Activated T-cell treated with anti-CD3 and anti-CD28 coated beads, Interleukin-2, amount 50 U/mL, for 24 hours (primary cell): ENCODE measurements around the gene PCDHA4.
"Not testable (repeated sequence)": the region's sequence is repeated elsewhere in the genome, so short reads cannot be mapped to it uniquely, and the experiment has no call there.

Source experiments
- DNase-seq: peaks from one replicate; pipeline ENCODE4 v3.0.0-alpha.2; 2020
- H3K27ac Mint-ChIP-seq: 2 replicates; pipeline ENCODE4 v1.8.0; 2020; ENCODE audit warnings: mild to moderate bottlenecking, mixed read lengths
- H3K27me3 Mint-ChIP-seq: 2 replicates; pipeline ENCODE4 v1.8.0; 2020; ENCODE audit warnings: mixed read lengths
- H3K36me3 Mint-ChIP-seq: 2 replicates; pipeline ENCODE4 v1.8.0; 2020; ENCODE audit warnings: low read depth, mixed read lengths
- H3K4me1 Mint-ChIP-seq: 2 replicates; pipeline ENCODE4 v1.8.0; 2020; ENCODE audit warnings: low read depth, mixed read lengths
- H3K4me3 Mint-ChIP-seq: 2 replicates; pipeline ENCODE4 v1.8.0; 2020; ENCODE audit warnings: mild to moderate bottlenecking, moderate library complexity, mixed read lengths
- H3K9me3 Mint-ChIP-seq: 2 replicates; pipeline ENCODE4 v1.8.0; 2020; ENCODE audit warnings: mixed read lengths

The PCDHA4 gene

DNA sequence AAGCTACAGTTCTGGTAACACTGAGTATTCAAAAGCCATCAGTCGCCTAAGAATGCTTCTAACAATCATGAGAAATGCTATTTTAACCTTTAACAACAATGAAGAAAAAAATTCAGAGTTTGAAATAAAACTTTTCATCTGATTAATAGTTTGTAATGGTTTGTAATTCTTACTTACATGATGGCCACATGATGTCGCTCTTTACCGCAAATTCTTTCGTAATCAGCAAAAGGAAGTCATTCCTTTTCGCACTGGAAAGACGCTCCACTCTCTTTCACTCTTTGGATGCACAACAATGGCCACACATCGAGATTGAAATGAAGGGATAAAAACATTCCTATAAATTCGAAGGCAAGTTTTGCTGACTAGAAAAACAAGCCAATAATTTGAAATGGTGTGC, 27.1 kb downstream of the PCDHA4 start, which contains the start of gene PCDHA7:
PCDHA7 (plus strand) TSS at position 277 of the 400 bp plus-strand sequence; CDS start at position 392, 115 bp downstream.
- Mint-ChIP-seq H3K4me3 (no peak within 1 kb of the TSS), H3K4me1 (peaks cover 5% of the 10 kb centered on the region), H3K36me3 (peaks cover 5% of the 10 kb centered on the region), H3K27me3 (peaks cover 61% of the 10 kb centered on the region), H3K9me3 (peaks cover 21% of the 10 kb centered on the region), H3K27ac (peak within 1 kb of the TSS; percentile 23)
- DNase-seq = no peak

DNA sequence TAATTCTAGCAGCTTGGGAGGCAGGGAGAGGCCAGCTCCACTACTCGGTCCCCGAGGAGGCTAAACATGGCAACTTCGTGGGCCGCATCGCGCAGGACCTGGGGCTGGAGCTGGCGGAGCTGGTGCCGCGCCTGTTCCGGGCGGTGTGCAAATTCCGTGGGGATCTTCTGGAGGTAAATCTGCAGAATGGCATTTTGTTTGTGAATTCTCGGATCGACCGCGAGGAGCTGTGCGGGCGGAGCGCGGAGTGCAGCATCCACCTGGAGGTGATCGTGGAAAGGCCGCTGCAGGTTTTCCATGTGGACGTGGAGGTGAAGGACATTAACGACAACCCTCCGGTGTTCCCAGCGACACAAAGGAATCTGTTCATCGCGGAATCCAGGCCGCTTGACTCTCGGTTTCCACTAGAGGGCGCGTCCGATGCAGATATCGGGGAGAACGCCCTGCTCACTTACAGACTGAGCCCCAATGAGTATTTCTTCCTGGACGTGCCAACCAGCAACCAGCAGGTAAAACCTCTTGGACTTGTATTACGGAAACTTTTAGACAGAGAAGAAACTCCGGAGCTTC, 27.7 kb downstream of the PCDHA4 start:
- Mint-ChIP-seq H3K27me3 (peaks cover 60% of the 10 kb centered on the region), H3K27ac (peak overlapping the region; percentile 23)
- not testable (repeated sequence) for H3K4me3 Mint-ChIP-seq

DNA sequence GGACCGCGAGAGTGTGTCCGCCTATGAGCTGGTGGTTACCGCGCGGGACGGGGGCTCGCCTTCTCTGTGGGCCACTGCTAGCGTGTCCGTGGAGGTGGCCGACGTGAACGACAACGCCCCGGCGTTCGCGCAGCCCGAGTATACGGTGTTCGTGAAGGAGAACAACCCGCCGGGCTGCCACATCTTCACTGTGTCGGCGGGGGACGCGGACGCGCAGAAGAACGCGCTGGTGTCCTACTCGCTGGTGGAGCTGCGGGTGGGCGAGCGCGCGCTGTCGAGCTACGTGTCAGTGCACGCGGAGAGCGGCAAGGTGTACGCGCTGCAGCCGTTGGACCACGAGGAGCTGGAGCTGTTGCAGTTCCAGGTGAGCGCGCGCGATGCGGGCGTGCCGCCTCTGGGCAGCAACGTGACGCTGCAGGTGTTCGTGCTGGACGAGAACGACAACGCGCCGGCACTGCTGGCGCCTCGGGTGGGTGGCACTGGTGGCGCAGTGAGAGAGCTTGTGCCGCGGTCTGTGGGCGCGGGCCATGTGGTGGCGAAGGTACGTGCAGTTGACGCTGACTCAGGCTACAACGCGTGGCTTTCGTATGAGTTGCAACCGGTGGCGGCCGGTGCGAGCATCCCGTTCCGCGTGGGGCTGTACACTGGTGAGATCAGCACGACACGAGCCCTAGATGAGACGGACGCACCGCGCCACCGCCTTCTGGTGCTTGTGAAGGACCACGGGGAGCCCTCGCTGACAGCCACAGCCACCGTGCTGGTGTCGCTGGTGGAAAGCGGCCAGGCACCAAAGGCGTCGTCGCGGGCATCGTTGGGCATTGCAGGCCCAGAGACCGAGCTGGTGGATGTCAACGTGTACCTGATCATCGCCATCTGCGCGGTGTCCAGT, 29.0 kb downstream of the PCDHA4 start:
- no peak overlapping the region for H3K27ac Mint-ChIP-seq
- peaks cover 27% of the 10 kb centered on the region for H3K9me3 Mint-ChIP-seq
- H3K27me3 Mint-ChIP-seq = peaks cover 65% of the 10 kb centered on the region
- H3K4me1 Mint-ChIP-seq = peaks cover 5% of the 10 kb centered on the region
- no peak for DNase-seq
- H3K36me3 Mint-ChIP-seq = peaks cover 3% of the 10 kb centered on the region
- H3K4me3 Mint-ChIP-seq = no peak overlapping the region

More for the DNA sequence above, 27.7 kb downstream of the PCDHA4 start:
- not testable (repeated sequence) for H3K4me1 Mint-ChIP-seq, DNase-seq, H3K36me3 Mint-ChIP-seq
- peaks cover 24% of the 10 kb centered on the region for H3K9me3 Mint-ChIP-seq

DNA sequence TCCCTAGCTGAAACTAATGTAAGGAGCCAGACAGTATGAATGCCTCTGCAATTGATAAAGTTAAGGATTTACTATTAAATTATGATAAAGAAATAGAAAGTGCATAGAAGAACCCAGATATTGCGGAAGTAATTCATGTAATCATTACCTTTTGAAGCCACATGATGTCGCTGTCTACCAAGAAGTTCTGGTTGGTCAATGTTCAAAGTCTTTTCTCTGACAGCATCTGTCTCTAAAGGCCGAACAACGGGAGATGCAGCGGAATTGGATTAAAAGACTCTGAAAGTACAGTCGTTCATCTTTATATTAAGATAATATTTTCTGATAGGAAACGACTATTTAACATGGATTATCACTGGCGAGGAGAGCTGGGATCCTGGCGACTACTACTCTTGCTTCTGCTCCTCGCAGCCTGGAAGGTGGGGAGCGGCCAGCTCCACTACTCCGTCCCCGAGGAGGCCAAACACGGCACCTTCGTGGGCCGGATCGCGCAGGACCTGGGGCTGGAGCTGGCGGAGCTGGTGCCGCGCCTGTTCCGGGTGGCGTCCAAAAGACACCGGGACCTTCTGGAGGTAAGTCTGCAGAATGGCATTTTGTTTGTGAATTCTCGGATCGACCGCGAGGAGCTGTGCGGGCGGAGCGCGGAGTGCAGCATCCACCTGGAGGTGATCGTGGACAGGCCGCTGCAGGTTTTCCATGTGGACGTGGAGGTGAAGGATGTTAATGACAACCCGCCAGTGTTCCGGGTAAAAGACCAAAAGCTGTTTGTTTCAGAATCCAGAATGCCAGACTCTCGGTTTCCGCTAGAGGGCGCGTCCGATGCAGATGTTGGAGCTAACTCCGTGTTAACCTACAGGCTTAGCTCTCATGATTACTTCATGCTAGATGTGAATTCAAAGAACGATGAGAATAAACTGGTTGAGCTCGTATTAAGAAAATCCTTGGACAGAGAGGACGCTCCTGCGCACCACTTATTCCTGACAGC, 34.4 kb downstream of the PCDHA4 start, which contains the start of gene PCDHA8:
PCDHA8 (plus strand) TSS at position 210 of the 985 bp plus-strand sequence; CDS start at position 345, 135 bp downstream.
- no peak for DNase-seq
- Mint-ChIP-seq H3K4me1 (no peaks in the 10 kb centered on the region), H3K9me3 (peaks cover 17% of the 10 kb centered on the region), H3K27ac (no peak within 1 kb of the TSS), H3K27me3 (peaks cover 36% of the 10 kb centered on the region), H3K4me3 (no peak within 1 kb of the TSS), H3K36me3 (peaks cover 5% of the 10 kb centered on the region)

DNA sequence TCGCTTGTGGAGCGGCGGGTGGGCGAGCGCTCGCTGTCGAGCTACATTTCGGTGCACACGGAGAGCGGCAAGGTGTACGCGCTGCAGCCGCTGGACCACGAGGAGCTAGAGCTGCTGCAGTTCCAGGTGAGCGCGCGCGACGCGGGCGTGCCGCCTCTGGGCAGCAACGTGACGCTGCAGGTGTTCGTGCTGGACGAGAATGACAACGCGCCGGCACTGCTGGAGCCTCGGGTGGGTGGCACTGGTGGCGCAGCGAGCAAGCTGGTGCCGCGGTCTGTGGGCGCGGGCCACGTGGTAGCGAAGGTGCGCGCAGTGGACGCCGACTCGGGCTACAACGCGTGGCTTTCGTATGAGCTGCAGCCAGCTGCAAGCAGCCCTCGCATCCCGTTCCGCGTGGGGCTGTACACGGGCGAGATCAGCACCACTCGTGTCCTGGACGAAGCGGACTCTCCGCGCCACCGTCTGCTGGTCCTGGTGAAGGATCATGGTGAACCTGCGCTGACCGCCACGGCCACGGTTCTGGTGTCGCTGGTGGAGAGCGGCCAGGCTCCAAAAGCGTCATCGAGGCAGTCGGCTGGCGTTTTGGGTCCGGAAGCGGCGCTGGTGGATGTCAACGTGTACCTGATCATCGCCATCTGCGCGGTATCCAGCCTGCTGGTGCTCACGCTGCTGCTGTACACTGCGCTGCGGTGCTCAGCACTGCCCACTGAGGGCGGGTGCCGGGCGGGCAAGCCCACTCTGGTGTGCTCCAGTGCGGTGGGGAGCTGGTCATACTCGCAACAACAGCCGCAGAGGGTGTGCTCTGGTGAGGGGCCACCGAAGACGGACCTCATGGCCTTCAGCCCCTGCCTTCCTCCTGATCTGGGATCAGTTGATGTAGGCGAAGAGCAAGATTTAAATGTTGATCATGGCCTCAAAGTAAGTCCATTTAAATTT, 36.2 kb downstream of the PCDHA4 start:
- no peaks in the 10 kb centered on the region for H3K4me1 Mint-ChIP-seq
- no peak for DNase-seq
- peaks cover 40% of the 10 kb centered on the region for H3K27me3 Mint-ChIP-seq
- no peak overlapping the region for H3K4me3 Mint-ChIP-seq
- H3K27ac Mint-ChIP-seq = no peak overlapping the region
- H3K9me3 Mint-ChIP-seq = peaks cover 23% of the 10 kb centered on the region
- peaks cover 5% of the 10 kb centered on the region for H3K36me3 Mint-ChIP-seq

DNA sequence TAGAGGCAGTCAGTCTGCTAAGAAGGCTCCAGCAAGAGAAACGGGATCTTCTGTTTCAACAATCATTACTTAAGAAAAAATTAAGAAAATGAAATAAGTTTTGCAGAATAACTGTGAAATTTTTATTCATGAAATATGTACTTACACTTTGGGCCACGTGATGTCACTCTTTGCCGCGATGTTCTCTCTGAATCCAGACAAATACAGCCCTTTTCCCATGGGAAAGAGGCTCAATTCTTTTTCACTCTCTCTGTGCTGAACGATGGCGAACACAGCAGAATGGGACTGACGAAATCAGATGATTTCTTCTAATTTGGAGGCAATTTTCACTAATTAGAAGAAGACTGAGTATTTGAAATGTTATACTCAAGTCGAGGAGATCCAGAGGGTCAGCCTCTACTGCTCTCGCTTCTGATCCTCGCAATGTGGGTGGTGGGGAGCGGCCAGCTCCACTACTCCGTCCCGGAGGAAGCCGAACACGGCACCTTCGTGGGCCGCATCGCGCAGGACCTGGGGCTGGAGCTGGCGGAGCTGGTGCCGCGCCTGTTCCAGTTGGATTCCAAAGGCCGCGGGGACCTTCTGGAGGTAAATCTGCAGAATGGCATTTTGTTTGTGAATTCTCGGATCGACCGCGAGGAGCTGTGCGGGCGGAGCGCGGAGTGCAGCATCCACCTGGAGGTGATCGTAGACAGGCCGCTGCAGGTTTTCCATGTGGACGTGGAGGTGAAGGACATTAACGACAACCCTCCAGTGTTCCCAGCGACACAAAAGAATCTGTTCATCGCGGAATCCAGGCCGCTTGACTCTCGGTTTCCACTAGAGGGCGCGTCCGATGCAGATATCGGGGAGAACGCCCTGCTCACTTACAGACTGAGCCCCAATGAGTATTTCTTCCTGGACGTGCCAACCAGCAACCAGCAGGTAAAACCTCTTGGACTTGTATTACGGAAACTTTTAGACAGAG, 41.6 kb downstream of the PCDHA4 start, which contains the start of gene PCDHA9:
PCDHA9 (plus strand) TSS at position 244 of the 964 bp plus-strand sequence; CDS start at position 358, 114 bp downstream.
- not testable (repeated sequence) for H3K4me3 Mint-ChIP-seq, H3K9me3 Mint-ChIP-seq, H3K36me3 Mint-ChIP-seq, H3K4me1 Mint-ChIP-seq, H3K27ac Mint-ChIP-seq, DNase-seq
- H3K27me3 Mint-ChIP-seq = peaks cover 14% of the 10 kb centered on the region

DNA sequence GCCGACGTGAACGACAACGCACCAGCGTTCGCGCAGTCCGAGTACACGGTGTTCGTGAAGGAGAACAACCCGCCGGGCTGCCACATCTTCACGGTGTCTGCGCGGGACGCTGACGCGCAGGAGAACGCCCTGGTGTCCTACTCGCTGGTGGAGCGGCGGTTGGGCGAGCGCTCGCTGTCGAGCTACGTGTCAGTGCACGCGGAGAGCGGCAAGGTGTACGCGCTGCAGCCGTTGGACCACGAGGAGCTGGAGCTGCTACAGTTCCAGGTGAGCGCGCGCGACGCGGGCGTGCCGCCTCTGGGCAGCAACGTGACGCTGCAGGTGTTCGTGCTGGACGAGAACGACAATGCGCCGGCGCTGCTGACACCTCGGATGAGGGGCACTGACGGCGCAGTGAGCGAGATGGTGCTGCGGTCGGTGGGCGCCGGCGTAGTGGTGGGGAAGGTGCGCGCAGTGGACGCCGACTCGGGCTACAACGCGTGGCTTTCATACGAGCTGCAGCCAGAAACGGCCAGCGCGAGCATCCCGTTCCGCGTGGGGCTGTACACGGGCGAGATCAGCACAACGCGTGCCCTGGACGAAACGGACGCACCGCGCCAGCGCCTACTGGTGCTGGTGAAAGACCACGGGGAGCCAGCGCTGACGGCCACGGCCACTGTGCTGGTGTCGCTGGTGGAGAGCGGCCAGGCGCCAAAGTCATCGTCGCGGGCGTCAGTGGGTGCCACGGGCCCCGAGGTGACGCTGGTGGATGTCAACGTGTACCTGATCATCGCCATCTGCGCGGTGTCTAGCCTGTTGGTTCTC, 43.2 kb downstream of the PCDHA4 start:
- not testable (repeated sequence) for H3K4me1 Mint-ChIP-seq, H3K4me3 Mint-ChIP-seq, H3K9me3 Mint-ChIP-seq, H3K36me3 Mint-ChIP-seq, H3K27ac Mint-ChIP-seq, DNase-seq
- H3K27me3 Mint-ChIP-seq = peaks cover 18% of the 10 kb centered on the region

DNA sequence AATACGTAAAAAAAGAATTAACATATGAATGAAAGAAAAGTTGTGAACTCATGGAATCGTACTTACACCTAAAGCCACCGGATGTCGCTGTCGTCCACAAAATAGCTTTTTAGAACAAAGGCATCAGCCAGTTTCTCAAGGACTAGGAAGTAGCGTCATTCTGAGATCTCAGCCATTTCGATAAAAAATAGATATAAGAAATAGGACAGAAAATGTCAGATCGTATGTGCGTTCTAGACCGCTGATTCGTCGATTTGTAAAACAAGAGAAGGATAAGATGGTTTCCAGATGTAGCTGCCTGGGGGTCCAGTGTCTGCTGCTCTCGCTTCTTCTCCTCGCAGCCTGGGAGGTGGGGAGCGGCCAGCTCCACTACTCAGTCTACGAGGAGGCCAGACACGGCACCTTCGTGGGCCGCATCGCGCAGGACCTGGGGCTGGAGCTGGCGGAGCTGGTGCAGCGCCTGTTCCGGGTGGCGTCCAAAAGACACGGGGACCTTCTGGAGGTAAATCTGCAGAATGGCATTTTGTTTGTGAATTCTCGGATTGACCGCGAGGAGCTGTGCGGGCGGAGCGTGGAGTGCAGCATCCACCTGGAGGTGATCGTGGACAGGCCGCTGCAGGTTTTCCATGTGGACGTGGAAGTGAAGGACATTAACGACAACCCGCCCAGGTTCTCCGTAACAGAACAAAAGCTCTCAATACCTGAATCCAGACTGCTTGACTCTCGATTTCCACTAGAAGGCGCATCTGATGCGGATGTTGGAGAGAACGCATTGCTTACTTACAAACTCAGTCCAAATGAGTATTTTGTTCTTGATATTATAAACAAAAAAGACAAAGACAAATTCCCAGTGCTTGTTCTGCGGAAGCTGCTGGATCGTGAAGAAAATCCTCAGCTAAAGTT, 49.2 kb downstream of the PCDHA4 start, which contains the start of gene PCDHA10:
PCDHA10 (plus strand) TSS at position 126 of the 903 bp plus-strand sequence; CDS start at position 278, 152 bp downstream.
- H3K9me3 Mint-ChIP-seq = peaks cover 5% of the 10 kb centered on the region
- peaks cover 29% of the 10 kb centered on the region for H3K27me3 Mint-ChIP-seq
- no peak for DNase-seq
- no peak within 1 kb of the TSS for H3K4me3 Mint-ChIP-seq
- no peak within 1 kb of the TSS for H3K27ac Mint-ChIP-seq
- no peaks in the 10 kb centered on the region for H3K36me3 Mint-ChIP-seq
- H3K4me1 Mint-ChIP-seq = no peaks in the 10 kb centered on the region

DNA sequence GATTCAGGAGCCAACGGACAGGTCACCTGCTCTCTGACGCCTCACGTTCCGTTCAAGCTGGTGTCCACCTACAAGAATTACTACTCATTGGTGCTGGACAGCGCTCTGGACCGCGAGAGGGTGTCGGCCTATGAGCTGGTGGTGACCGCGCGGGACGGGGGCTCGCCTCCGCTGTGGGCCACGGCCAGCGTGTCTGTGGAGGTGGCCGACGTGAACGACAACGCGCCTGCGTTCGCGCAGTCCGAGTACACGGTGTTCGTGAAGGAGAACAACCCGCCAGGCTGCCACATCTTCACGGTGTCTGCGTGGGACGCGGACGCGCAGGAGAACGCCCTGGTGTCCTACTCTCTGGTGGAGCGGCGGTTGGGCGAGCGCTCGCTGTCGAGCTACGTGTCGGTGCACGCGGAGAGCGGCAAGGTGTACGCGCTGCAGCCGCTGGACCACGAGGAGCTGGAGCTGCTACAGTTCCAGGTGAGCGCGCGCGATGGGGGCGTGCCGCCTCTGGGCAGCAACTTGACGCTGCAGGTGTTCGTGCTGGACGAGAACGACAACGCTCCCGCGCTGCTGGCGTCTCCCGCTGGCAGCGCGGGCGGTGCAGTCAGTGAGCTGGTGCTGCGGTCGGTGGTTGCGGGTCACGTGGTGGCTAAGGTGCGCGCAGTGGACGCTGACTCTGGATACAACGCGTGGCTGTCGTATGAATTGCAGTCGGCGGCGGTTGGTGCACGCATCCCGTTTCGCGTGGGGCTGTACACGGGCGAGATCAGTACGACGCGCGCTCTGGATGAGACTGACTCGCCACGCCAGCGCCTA, 50.5 kb downstream of the PCDHA4 start:
- no peak for DNase-seq
- H3K27ac Mint-ChIP-seq = no peak overlapping the region
- H3K36me3 Mint-ChIP-seq = no peaks in the 10 kb centered on the region
- H3K27me3 Mint-ChIP-seq = peaks cover 43% of the 10 kb centered on the region
- H3K9me3 Mint-ChIP-seq = peaks cover 16% of the 10 kb centered on the region
- no peaks in the 10 kb centered on the region for H3K4me1 Mint-ChIP-seq
- H3K4me3 Mint-ChIP-seq = no peak overlapping the region

DNA sequence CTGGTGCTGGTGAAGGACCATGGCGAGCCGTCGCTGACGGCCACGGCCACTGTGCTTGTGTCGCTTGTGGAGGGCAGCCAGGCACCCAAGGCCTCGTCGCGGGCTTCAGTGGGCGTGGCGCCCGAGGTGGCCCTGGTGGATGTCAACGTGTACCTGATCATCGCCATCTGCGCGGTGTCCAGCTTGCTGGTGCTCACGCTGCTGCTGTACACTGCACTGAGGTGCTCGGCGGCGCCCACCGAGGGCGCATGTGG, 51.0 kb downstream of the PCDHA4 start:
- no peak for DNase-seq
- Mint-ChIP-seq H3K4me3 (no peak overlapping the region), H3K27ac (no peak overlapping the region), H3K9me3 (peaks cover 18% of the 10 kb centered on the region), H3K27me3 (peaks cover 47% of the 10 kb centered on the region), H3K4me1 (no peaks in the 10 kb centered on the region), H3K36me3 (no peaks in the 10 kb centered on the region)
